NCI-H146 treated with DMSO at 0.1 percent for 48 hours (cell line): ENCODE results near the gene MCM9.
A peak's percentile ranks its signal among the peaks of the same experiment; 100 is the strongest.
"Not testable (repeated sequence)": the region's sequence is repeated elsewhere in the genome, so short reads cannot be mapped to it uniquely, and the experiment has no call there.

ENCODE experiments used
- DNase-seq: peaks from one replicate; lab custom pipeline; 2025; ENCODE audit not compliant: unreplicated experiment; lab: John Stamatoyannopoulos, UW

MCM9 gene

GRCh38 chr6:118800394-118801071 lies 134.4 kb downstream of the MCM9 start:
- peak; percentile 68 for DNase-seq

- DNase-seq, result no peak
Measured at GRCh38 chr6:118799826-118800225, 135.1 kb downstream of the MCM9 start.

DNA sequence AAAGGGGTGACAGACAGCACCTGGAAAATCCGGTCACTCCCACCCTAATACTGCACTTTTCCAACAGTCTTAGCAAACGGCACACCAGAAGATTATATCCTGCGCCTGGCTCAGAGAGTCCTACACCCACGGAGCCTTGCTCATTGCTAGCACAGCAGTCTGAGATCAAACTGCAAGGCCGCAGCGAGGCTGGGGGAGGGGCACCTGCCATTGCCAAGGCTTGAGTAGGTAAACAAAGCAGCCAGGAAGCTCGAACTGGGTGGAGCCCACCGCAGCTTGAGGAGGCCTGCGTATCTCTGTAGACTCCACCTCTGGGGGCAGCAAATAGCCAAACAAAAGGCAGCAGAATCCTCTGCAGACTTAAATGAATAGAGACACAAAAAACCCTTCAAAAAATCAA lies 138.4 kb downstream of the MCM9 start:
- not testable (repeated sequence) for DNase-seq

- no peak for DNase-seq
Measured at GRCh38 chr6:118791499-118791898, 143.5 kb downstream of the MCM9 start.

GRCh38 chr6:118789954-118790353 lies 145.0 kb downstream of the MCM9 start:
- DNase-seq, result no peak

GRCh38 chr6:118789419-118789818 lies 145.5 kb downstream of the MCM9 start:
- DNase-seq, result no peak

DNA sequence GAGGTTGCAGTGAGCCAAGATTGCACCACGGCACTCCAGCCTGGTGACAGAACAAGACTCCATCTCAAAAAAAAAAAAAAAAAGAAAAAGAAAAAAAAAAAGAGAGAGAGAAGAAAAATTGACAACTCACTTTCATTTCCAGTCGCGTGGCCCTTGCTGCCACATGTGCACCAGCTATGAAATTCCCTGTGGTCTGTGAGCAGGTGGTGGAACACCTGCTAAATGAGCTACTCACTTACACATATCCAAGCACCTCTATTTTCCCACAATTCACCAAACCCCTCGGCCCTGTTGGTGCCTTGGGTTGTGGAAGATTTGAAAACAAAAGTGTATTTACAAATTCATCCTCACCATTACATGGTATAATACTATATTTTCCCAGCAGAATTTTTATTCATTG lies 146.3 kb downstream of the MCM9 start:
- no peak for DNase-seq

- no peak for DNase-seq
Measured at GRCh38 chr6:118787724-118788423, 147.1 kb downstream of the MCM9 start.

DNA sequence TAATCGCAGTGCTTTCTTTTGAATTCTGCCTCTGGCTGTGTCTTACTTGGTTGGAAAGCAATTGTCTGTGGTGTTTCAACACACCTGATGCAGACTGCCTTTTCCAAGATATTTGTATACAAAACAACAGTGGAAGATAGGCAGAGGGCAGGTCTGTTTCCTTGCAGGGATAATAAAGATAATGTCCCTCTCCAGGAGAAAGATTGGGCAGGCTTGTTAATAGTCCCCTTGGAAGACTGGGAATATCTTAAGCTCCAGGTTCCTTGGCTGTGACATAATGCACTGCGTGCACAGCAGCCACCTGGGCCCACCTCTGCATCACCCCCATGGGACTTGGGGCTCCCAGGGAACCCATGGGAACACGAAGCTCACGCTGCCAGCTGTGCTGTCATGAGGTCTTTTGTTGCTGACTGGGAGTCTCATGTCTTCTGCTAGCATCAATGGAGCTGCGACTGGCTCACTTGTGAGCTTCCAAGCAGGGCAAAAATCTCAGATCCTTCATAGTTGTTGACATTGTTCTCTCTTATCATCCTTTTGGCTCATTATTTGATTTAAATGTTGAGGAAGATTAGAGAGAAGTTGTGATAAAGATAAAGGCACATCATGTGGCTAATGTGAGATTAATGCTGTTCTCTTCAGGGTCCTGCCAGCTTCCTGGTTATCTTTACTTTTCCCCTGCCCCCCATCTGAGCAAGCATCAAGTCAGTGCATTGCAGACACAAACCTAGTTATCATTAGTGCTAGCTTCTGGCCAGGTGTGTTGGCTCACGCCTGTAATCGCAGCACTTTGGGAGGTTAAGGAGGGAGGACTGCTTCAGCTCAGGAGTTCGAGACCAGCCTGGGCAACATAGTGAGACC lies 148.1 kb downstream of the MCM9 start:
- DNase-seq, result no peak

DNA sequence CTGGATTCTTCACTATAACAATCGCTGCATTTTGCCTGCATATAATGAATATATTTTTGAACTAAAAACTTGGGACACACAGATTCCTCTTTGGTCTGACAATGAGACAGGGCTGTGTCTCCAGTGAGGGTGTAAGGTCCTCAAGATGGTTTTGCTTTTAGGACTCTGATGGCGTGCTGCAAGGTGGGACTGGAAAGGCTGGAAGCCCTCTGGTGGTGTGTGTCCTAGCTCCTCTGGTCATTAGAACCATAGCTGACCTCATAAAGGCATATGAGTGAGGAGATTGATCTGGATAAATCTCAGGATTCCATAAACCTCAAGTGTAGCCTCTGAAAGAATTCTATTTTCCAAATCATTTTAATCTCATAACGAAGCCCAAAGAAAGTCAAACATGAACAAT lies 149.4 kb downstream of the MCM9 start:
- DNase-seq, result no peak

- DNase-seq, result peak; percentile 20
Measured at GRCh38 chr6:118784641-118785164, 150.3 kb downstream of the MCM9 start.

- DNase-seq, result no peak
Measured at GRCh38 chr6:118783931-118784550, 150.9 kb downstream of the MCM9 start.

DNA sequence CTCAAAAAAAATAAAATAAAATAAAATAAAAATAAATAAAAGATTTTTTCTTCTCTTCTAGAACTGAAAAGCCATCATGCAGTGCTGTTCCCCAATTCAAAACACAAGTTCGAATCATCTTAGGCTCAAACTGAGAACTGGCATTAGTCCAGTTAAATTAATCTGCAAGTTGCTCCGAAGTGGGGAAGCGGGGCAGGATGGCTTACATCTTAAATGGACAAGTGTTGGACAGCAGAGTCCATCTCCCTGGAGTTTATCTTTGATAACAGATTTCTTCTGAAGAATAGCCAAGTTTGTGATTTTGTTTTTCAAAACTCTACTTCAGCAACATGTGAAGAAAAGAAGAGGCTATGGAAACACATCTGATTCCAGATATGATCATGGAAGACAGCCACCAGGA lies 152.3 kb downstream of the MCM9 start:
- DNase-seq, result no peak

DNA sequence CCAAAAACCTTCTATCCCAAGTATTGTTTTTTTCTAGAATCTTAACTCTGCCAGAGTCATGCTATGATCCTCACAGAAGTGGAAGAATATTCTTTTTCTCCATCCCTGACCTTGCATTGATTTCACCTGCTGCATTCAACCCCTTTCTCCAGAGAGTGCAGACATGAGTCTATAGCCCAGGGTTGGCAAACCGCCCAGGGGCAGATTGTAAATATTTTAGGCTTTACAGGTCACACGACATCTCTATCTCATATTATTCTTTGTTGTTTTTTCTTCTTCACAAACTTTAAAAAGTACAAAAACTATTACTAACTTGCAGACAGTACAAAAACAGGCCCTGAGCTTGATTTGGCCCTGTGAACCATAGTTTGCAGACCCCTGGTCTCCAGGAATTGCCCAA lies 153.1 kb downstream of the MCM9 start:
- no peak for DNase-seq

DNA sequence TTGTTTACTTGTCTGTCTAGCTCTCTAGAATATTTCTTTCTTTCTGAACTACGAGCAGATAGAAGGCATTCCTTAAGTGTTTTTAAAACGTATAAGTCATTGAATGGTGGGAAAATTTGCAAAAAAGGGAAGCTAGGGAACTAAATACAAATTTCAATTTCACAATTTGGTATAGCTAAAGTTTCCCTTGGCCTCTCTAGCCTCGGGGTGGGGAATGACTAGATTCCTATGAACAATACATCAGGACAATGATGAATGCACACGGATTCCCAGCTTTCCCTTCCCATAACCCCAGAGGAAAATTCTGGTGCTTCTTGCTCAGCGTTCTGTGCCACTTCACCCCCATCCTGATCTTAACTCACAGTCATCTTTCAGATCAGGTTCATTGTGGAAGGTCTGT lies 154.3 kb downstream of the MCM9 start:
- DNase-seq, result no peak

DNA sequence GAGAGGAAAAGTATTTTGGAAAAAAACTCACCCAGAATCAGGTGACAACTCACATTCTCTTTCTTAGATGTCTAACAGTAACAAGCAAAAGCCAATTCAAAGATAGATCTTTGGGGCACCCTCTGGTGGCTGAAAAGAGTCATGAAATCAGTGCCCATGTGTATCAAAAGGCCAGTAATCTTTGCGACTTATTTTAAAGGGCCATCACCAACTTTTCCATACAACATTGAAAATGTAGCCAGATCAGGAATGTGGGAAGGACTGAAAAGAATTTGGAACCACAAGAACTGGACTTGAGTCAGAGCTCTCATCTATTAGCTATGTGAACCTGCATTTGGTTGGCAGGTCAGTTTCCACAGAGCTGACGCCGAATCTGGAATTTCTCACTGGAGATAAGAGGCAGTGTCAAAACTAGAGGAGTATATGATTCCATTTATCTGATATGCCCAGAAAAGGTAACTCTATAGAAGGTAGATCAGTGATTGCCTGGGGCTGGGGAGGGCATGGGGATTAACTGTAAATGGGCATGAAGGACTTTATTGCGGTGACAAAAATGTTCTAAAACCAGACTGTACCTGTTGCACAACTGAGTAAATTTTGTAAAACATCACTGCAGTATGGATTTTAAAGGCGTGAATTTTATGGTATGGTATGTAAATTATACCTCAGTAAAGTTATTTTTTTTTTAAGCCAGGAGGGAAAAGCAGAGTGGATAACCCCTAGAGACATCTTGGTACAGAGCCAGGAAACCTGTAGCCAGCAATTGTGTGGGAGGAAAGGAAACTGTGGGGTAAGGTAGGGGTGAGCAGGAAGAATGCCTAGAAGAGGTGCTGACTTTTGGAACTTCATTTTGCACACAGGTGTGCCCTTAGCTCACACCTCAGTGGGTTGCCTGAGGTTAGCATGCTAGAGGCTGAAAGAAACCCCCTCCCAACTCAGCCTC lies 158.1 kb downstream of the MCM9 start:
- DNase-seq, result peak; percentile 26

DNA sequence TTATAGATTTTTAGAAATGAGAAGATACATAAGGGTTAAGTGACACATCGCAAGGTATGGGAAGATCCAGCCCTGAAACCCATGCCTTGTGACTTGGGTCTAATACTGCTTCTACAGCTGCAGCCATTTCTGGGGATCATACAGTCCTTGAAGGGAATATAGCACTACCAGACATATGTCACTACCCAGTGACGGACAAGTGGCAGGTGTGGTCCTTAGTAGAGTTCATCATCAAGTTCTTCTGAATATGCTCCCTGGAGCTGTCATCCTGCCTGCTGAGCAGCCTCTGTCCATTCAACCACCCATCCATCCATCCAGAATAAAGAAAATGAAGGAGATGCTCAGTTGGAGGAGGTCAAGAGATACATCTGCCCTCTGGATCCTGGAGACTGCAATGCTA lies 159.6 kb downstream of the MCM9 start:
- DNase-seq, result no peak

DNA sequence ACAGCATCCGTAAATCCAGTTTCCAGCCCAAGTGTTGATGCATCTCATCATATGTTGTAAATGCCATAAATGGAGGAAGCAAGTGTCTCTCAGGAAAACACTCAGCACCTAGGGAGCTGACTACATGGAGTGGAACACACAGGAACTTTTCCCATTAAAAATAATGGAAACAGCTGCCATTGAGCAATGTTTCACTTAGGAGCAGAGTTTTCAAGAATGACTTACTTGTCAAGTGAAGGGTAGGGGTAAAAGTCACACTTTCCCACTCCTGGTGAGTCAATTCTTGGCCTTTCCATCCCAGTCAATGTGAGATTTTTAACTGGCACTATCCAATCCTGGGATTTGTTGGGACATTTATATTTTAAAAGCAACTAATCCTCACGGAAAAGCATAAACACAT lies 160.4 kb downstream of the MCM9 start:
- DNase-seq, result no peak

GRCh38 chr6:118772886-118773285 lies 162.1 kb downstream of the MCM9 start:
- DNase-seq, result no peak

GRCh38 chr6:118771253-118771652 lies 163.7 kb downstream of the MCM9 start:
- no peak for DNase-seq
